PFSK-1 (cell line): ENCODE data around the gene NSUN2.

Experiments
- POLR2AphosphoS5 ChIP-seq: IDR thresholded peaks from 2 replicates; pipeline ENCODE4 v1.6.1; 2012; ENCODE audit warnings: low read depth, mild to moderate bottlenecking, control low read depth, low read length, moderate library complexity
- REST ChIP-seq, 2 experiments: IDR thresholded peaks; 2 replicates each; pipeline versions ENCODE4 v1.6.1 to v1.8.0; 2011 to 2012; ENCODE audit warnings: low read depth in 2 of 2, low read length in 2 of 2, control low read depth in 1 of 2, inconsistent platforms in 1 of 2, mild to moderate bottlenecking in 1 of 2, moderate library complexity in 1 of 2; ENCODE audit not compliant: insufficient read depth in 1 of 2
- SIN3A ChIP-seq: IDR thresholded peaks from 2 replicates; pipeline ENCODE4 v1.6.1; 2012; ENCODE audit warnings: mild to moderate bottlenecking, low read length, moderate library complexity, borderline replicate concordance; ENCODE audit not compliant: insufficient read depth
- TAF1 ChIP-seq: IDR thresholded peaks from 2 replicates; pipeline ENCODE4 v1.6.1; 2012; ENCODE audit warnings: low read length, control low read depth, borderline replicate concordance; ENCODE audit not compliant: insufficient read depth

GRCh38 chr5:6638236-6638635 is 5.4 kb upstream of the NSUN2 start:
- TF ChIP-seq POLR2AphosphoS5 (no peak), REST (IDR thresholded peaks at IDR 0.05; ENCODE audit: insufficient read depth in 1 of 2, low read depth in 2 of 2, low read length in 2 of 2) (no peak), SIN3A (no peak), TAF1 (no peak)
